Fibroblast of villous mesenchyme (primary cell): ENCODE results near the gene BBS2. TPM values are rescaled to one million over a fixed set of nuclear protein-coding genes. Genes with fewer than 3 reads are reported as not detected.
A peak's percentile ranks its signal among the peaks of the same experiment; 100 is the strongest.

ENCODE experiments used
- DNase-seq: peaks from one replicate; pipeline ENCODE4 v3.0.0-alpha.2; 2010; ENCODE audit warnings: low read depth
- H3K4me3 ChIP-seq: 2 replicates; pipeline ENCODE4 v1.5.1; 2011; ENCODE audit warnings: low read depth, mild to moderate bottlenecking, low read length
- CTCF ChIP-seq: IDR thresholded peaks from 2 replicates; pipeline ENCODE4 v1.5.1; 2012; ENCODE audit warnings: low read depth, mild to moderate bottlenecking, low read length; ENCODE audit not compliant: insufficient read depth
- total RNA-seq: library from RNA; depleted of rRNA; stranded (reverse); fragments of >200 nt; gene quantifications from 2 replicates; pipeline ENCODE4 v1.2.3, GENCODE V29; 2012

The BBS2 gene
- total RNA-seq, 1 donor, result 60.5 TPM

GRCh38 chr16:56547120-56547948 lies 27.5 kb upstream of the BBS2 start:
- DNase-seq, result peak; percentile 72
- no peak overlapping the region for H3K4me3 ChIP-seq
- TF ChIP-seq CTCF, result no peak

GRCh38 chr16:56542039-56542438 lies 22.2 kb upstream of the BBS2 start:
- DNase-seq, result peak; percentile 29
- TF ChIP-seq CTCF, result no peak
- H3K4me3 ChIP-seq, result no peak overlapping the region

- TF ChIP-seq CTCF, result no peak
- no peak overlapping the region for H3K4me3 ChIP-seq
- no peak for DNase-seq
Observed at GRCh38 chr16:56539656-56540055, 19.8 kb upstream of the BBS2 start.

- no peak for TF ChIP-seq CTCF
- no peak overlapping the region for H3K4me3 ChIP-seq
- no peak for DNase-seq
Observed at GRCh38 chr16:56538331-56538730, 18.5 kb upstream of the BBS2 start.

GRCh38 chr16:56534847-56535383 lies 15.1 kb upstream of the BBS2 start:
- H3K4me3 ChIP-seq, result no peak overlapping the region
- TF ChIP-seq CTCF, result no peak
- no peak for DNase-seq

- no peak for TF ChIP-seq CTCF
- no peak overlapping the region for H3K4me3 ChIP-seq
- DNase-seq, result no peak
Observed at GRCh38 chr16:56532714-56533113, 12.9 kb upstream of the BBS2 start.
